GM12878 (cell line): ENCODE measurements around the gene CNGB1. TPM values are rescaled to one million over a fixed set of nuclear protein-coding genes. Genes with fewer than 3 reads are reported as not detected.

Source experiments
- ATAC-seq: fragments of 200-7000 bp; cut with Tn5 transposase; 3 replicates; pipeline ENCODE4 v1.9.1; 2020; ENCODE audit warnings: mild to moderate bottlenecking, moderate library complexity
- BruUV-seq: library from RNA; stranded (reverse); fragments of 400-500 nt; replicated peaks from 2 replicates; lab custom pipeline; 2021; lab: Mats Ljungman, UMichigan
- CTCF ChIA-PET: fragments of 300-600 bp; sonication (Branson Sonifier 250); formaldehyde crosslinking; extraction: SDS; loops from one replicate; lab custom pipeline; 2021; ENCODE audit warnings: inconsistent platforms; lab: Yijun Ruan, JAX
- POLR2A ChIA-PET: fragments of 350-600 bp; formaldehyde crosslinking; extraction: SDS; loops from one replicate; lab custom pipeline; 2021; ENCODE audit warnings: inconsistent platforms; lab: Charles Lee
- RAD21 ChIA-PET: fragments of 300-600 bp; sonication (Branson Sonifier 250); formaldehyde crosslinking; loops from one replicate; lab custom pipeline; 2023; ENCODE audit warnings: antibody characterized with exemption; ENCODE audit not compliant: unreplicated experiment; lab: Charles Lee
- SMC1A ChIA-PET: fragments of 300-600 bp; sonication (Branson Sonifier 250); formaldehyde crosslinking; loops from one replicate; lab custom pipeline; 2023; ENCODE audit not compliant: unreplicated experiment, uncharacterized antibody; lab: Charles Lee
- DNase-seq: peaks from one replicate; pipeline ENCODE4 v3.0.0-alpha.2; 2011; ENCODE audit warnings: low read depth, low spot score
- FAIRE-seq: peaks from 3 replicates; lab custom pipeline; 2011; peaks lifted over from hg19 to GRCh38; lab: Jason Lieb, UNC
- H2AFZ ChIP-seq: 2 replicates; pipeline ENCODE4 v1.6.0; 2011; ENCODE audit warnings: low read depth, low read length, control low read depth; ENCODE audit not compliant: control insufficient read depth
- H3K27ac ChIP-seq: 2 replicates; pipeline ENCODE4 v1.5.1; 2011; ENCODE audit warnings: control low read depth; ENCODE audit not compliant: control insufficient read depth, insufficient read depth
- H3K27me3 ChIP-seq, 2 experiments: replicated peaks in 1 of 2; 2 replicates each; pipeline versions ENCODE4 v1.6.0 to v1.6.1; 2011; ENCODE audit warnings: low read length in 1 of 2; ENCODE audit not compliant: control insufficient read depth in 2 of 2, insufficient read depth in 2 of 2
- H3K36me3 ChIP-seq, 2 experiments: 2 replicates each; pipeline ENCODE4 v1.5.1; 2011; ENCODE audit warnings: low read length in 1 of 2; ENCODE audit not compliant: control insufficient read depth in 2 of 2, insufficient read depth in 2 of 2
- H3K4me1 ChIP-seq: 2 replicates; pipeline ENCODE4 v1.6.1; 2011; ENCODE audit warnings: mild to moderate bottlenecking, low read length, moderate library complexity, mixed read lengths; ENCODE audit not compliant: control insufficient read depth, insufficient read depth
- H3K4me2 ChIP-seq: 2 replicates; pipeline ENCODE4 v1.6.0; 2011; ENCODE audit warnings: control low read depth; ENCODE audit not compliant: control insufficient read depth, insufficient read depth
- H3K4me3 ChIP-seq: fragments of 200-600 bp; sonication (generic); 2 replicates; pipeline ENCODE4 v1.5.1; 2016
- H3K79me2 ChIP-seq: 2 replicates; pipeline ENCODE4 v1.6.0; 2011; ENCODE audit warnings: low read length; ENCODE audit not compliant: control insufficient read depth, insufficient read depth
- H3K9ac ChIP-seq: 2 replicates; pipeline ENCODE4 v1.8.0; 2011; ENCODE audit warnings: low read length, control low read depth, mixed read lengths; ENCODE audit not compliant: control insufficient read depth, insufficient read depth
- H3K9me3 ChIP-seq: replicated peaks from 3 replicates; pipeline ENCODE4 v1.5.1; 2011; ENCODE audit warnings: mild to moderate bottlenecking, low read length; ENCODE audit not compliant: control insufficient read depth, insufficient read depth
- H4K20me1 ChIP-seq: 2 replicates; pipeline ENCODE4 v1.6.0; 2011; ENCODE audit not compliant: control insufficient read depth, insufficient read depth
- CHD2 ChIP-seq: IDR thresholded peaks from 2 replicates; pipeline ENCODE4 v1.6.1; 2011; ENCODE audit warnings: low read depth, low read length, improper control_type of control experiment, borderline replicate concordance
- CHD4 ChIP-seq: fragments of 200-600 bp; sonication (generic); IDR thresholded peaks from 2 replicates; pipeline ENCODE4 v1.6.1; 2016; ENCODE audit warnings: mild to moderate bottlenecking
- DPF2 ChIP-seq: fragments of 450-650 bp; IDR thresholded peaks from 2 replicates; pipeline ENCODE4 v1.6.1; 2017; ENCODE audit warnings: mild to moderate bottlenecking
- FOXM1 ChIP-seq: IDR thresholded peaks from 2 replicates; pipeline ENCODE4 v1.6.1; 2012; ENCODE audit warnings: low read depth, mild to moderate bottlenecking, inconsistent platforms, low read length, moderate library complexity
- IKZF2 ChIP-seq, 2 experiments: fragments of 450-650 bp; IDR thresholded peaks; 2 replicates each; pipeline ENCODE4 v1.6.1; 2017; ENCODE audit warnings: mild to moderate bottlenecking in 2 of 2, moderate library complexity in 2 of 2
- MEF2A ChIP-seq: IDR thresholded peaks from 2 replicates; pipeline ENCODE4 v1.6.1; 2011; ENCODE audit warnings: low read depth, mild to moderate bottlenecking, low read length, moderate library complexity; ENCODE audit not compliant: insufficient read depth
- MYC ChIP-seq: IDR thresholded peaks from 2 replicates; pipeline ENCODE4 v1.6.1; 2011; ENCODE audit warnings: mild to moderate bottlenecking, low read length, moderate library complexity, inconsistent platforms; ENCODE audit not compliant: insufficient read depth, insufficient replicate concordance, insufficient read length, severe bottlenecking
- NFYA ChIP-seq: IDR thresholded peaks from 2 replicates; pipeline ENCODE4 v1.6.1; 2011; ENCODE audit warnings: low read depth, mild to moderate bottlenecking, low read length, improper control_type of control experiment, borderline replicate concordance
- NRF1 ChIP-seq: conservative IDR thresholded peaks from 2 replicates; pipeline ENCODE4 v1.6.1; 2011; ENCODE audit warnings: mild to moderate bottlenecking, low read depth, low read length, improper control_type of control experiment
- PAX8 ChIP-seq: fragments of 450-650 bp; IDR thresholded peaks from 2 replicates; pipeline ENCODE4 v1.6.1; 2017; ENCODE audit warnings: mild to moderate bottlenecking, moderate library complexity
- RAD21 ChIP-seq: IDR thresholded peaks from 2 replicates; pipeline ENCODE4 v1.6.1; 2011; ENCODE audit warnings: mild to moderate bottlenecking, low read depth, low read length, moderate library complexity; ENCODE audit not compliant: insufficient read depth
- SP1 ChIP-seq: IDR thresholded peaks from one replicate; pipeline ENCODE4 v1.6.1; 2011; ENCODE audit warnings: low read depth, low read length
- WRNIP1 ChIP-seq: IDR thresholded peaks from 2 replicates; pipeline ENCODE4 v1.6.1; 2011; ENCODE audit warnings: low read depth, low read length, improper control_type of control experiment, borderline replicate concordance
- ZNF207 ChIP-seq: fragments of 450-650 bp; IDR thresholded peaks from 2 replicates; pipeline ENCODE4 v1.6.1; 2014; ENCODE audit warnings: antibody characterized with exemption, mild to moderate bottlenecking, borderline replicate concordance
- WGBS: methylation state at CpG from one replicate; pipeline ENCODE4 v1.1.6; 2016; ENCODE audit warnings: low lambda C conversion rate; ENCODE audit not compliant: insufficient replicate concordance, insufficient coverage; ENCODE audit errors: missing lambda C conversion rate; 5-methylcytosine and 5-hydroxymethylcytosine counted together
- in situ Hi-C: fragments of 300-500 bp; cut with MboI; formaldehyde crosslinking; loops from 9 replicates; pipeline ENCODE4 v1.14.3; 2018; ENCODE audit warnings: mixed read lengths
- intact Hi-C: fragments of 100-400 bp; cut with micrococcal nuclease; formaldehyde crosslinking; loops from one replicate; pipeline ENCODE4 v1.14.2; 2022; ENCODE audit not compliant: unreplicated experiment
- polyA plus RNA-seq, 11 experiments: library from polyadenylated mRNA; depleted of rRNA in 4 of 11; unstranded in 6 of 11; stranded (reverse) in 5 of 11; fragments of >200 nt; fragmentation: Nextera tagmentation in 4 of 11; fragmentation: Illumina TruSeq in 1 of 11; extraction: Ambion mirVana in 4 of 11; extraction: Trizol in 1 of 11; gene quantifications; 1 replicate in 1 of 11; 2 replicates in 10 of 11; pipeline versions ENCODE4 v1.2.1 to v1.2.3, GENCODE V29; 2011 to 2016; ENCODE audit warnings: inconsistent platforms in 2 of 11, missing spikeins in 2 of 11, low read depth in 1 of 11
- total RNA-seq, 4 experiments: library from RNA; depleted of rRNA in 3 of 4; stranded (reverse); fragments of >200 nt in 3 of 4; fragmentation: Illumina TruSeq in 1 of 4; extraction: Trizol in 1 of 4; gene quantifications; 2 replicates each; pipeline versions ENCODE4 v1.2.1 to v1.2.3, GENCODE V29; 2013 to 2021
- TF ChIP-seq, protein P1 (sequence below): fragments of 450-650 bp; IDR thresholded peaks from 2 replicates; pipeline ENCODE4 v1.6.1; 2017; ENCODE audit warnings: mild to moderate bottlenecking, low read depth, inconsistent platforms; ENCODE audit not compliant: poor library complexity, severe bottlenecking

Gene CNGB1
- total and polyA plus RNA-seq, 10 of the 15 experiments (the other 5 are each of a cell fraction or from before 2014, with no cell fraction given), result 0.03 TPM; not detected in 9

DNA sequence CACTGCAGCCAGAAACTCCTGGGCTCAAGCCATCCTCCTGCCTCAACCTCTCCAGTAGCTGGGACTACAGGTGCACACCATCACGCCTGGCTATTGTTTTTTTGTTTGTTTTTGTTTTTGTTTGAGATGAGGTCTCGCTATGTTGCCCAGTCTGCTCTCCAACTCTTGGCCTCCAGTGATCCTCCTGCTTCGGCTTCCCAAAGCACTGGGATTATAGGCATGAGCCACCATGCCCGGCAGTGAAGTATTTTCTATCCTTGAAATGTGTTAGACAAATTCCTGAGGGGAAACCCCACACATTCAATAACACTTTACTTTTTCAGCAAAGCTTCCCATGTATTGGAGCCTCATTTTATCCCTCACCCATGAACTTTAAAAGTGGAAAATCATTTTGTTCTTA is 87.4 kb downstream of the CNGB1 start:
- no peak for ATAC-seq
- RAD21 ChIA-PET, result no interaction called here
- Histone ChIP-seq H3K9ac (no peak overlapping the region), H2AFZ (no peak overlapping the region), H4K20me1 (no peaks in the 10 kb centered on the region), H3K27me3 (peaks cover 0 to 10% of the 10 kb centered on the region in 2 experiments; a peak in 3 of 4 replicates), H3K36me3 (no peaks in the 10 kb centered on the region), H3K4me1 (no peaks in the 10 kb centered on the region), H3K4me2 (no peak overlapping the region), H3K27ac (no peak overlapping the region), H3K79me2 (no peaks in the 10 kb centered on the region), H3K4me3 (no peak overlapping the region), H3K9me3 (no peaks in the 10 kb centered on the region)
- in situ Hi-C loops, result no loop called here
- BruUV-seq, result no TSS peak
- POLR2A ChIA-PET, result no interaction called here
- intact Hi-C loops, result no loop called here
- CTCF ChIA-PET, result no interaction called here
- TF ChIP-seq NFYA, result no peak
- TF ChIP-seq CHD2, result no peak
- TF ChIP-seq SP1, result no peak
- TF ChIP-seq MEF2A, result no peak
- TF ChIP-seq FOXM1, result no peak
- no peak for TF ChIP-seq NRF1
- WGBS, result 27% methylated on average over 4 of the region's 4 CpGs
- SMC1A ChIA-PET, result no interaction called here
- no peak for DNase-seq
- FAIRE-seq, result no peak

DNA sequence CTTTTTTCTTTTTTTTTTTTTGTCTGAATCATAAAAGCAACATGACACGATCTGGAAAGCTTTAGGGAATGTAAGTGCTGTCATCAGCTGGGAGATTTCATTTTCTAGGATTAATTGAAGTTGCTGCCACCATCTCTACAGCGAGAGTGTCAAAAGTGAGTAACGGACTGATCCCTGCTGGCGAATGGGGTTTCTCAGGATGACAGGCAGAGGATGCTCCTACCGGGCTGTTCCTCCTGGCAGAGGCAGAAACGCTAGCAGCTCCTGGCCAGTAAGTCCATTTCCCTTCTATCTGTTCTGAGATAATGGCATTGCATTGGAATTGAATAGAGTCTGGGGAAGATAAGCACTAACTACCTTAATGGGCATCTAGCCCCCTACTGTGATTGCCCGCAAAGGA is 88.1 kb downstream of the CNGB1 start:
- no peak for DNase-seq
- Histone ChIP-seq H3K27ac (no peak overlapping the region), H3K4me2 (no peak overlapping the region), H3K9ac (no peak overlapping the region), H3K27me3 (peaks cover 0 to 10% of the 10 kb centered on the region in 2 experiments; a peak in 3 of 4 replicates), H3K36me3 (no peaks in the 10 kb centered on the region), H2AFZ (no peak overlapping the region), H3K4me1 (no peaks in the 10 kb centered on the region), H3K79me2 (no peaks in the 10 kb centered on the region), H3K9me3 (no peaks in the 10 kb centered on the region), H4K20me1 (no peaks in the 10 kb centered on the region), H3K4me3 (no peak overlapping the region)
- FAIRE-seq, result no peak
- RAD21 ChIA-PET, result no interaction called here
- POLR2A ChIA-PET, result no interaction called here
- SMC1A ChIA-PET, result no interaction called here
- WGBS, result 51% methylated on average over 6 of the region's 7 CpGs
- ATAC-seq, result no peak
- in situ Hi-C loops (no loop called here), intact Hi-C loops (no loop called here)
- BruUV-seq, result no TSS peak
- CTCF ChIA-PET, result interaction anchor here (0.7 kb wide), 1 partner anchor 111 kb away, joined by 3 read pairs; no protein-coding TSS in a partner anchor
- no peak for TF ChIP-seq PAX8
- no peak for TF ChIP-seq MYC
- TF ChIP-seq ZNF207, result no peak
- no peak for TF ChIP-seq DPF2
- TF ChIP-seq, protein P1, sequence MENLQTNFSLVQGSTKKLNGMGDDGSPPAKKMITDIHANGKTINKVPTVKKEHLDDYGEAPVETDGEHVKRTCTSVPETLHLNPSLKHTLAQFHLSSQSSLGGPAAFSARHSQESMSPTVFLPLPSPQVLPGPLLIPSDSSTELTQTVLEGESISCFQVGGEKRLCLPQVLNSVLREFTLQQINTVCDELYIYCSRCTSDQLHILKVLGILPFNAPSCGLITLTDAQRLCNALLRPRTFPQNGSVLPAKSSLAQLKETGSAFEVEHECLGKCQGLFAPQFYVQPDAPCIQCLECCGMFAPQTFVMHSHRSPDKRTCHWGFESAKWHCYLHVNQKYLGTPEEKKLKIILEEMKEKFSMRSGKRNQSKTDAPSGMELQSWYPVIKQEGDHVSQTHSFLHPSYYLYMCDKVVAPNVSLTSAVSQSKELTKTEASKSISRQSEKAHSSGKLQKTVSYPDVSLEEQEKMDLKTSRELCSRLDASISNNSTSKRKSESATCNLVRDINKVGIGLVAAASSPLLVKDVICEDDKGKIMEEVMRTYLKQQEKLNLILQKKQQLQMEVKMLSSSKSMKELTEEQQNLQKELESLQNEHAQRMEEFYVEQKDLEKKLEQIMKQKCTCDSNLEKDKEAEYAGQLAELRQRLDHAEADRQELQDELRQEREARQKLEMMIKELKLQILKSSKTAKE, result no peak
- TF ChIP-seq CHD4, result no peak
- no peak for TF ChIP-seq RAD21
- TF ChIP-seq WRNIP1, result no peak
- TF ChIP-seq IKZF2 (IDR thresholded peaks at IDR 0.05), result no peak
